Upper lobe of left lung (tissue), 6 donors: Measurements from ENCODE around the gene CAPN11. TPM values are rescaled to one million over a fixed set of nuclear protein-coding genes. Genes with fewer than 3 reads are reported as not detected.

Experiments
- ATAC-seq, 2 donors: fragments of 200-7000 bp; cut with Tn5 transposase; one replicate each; pipeline ENCODE4 v1.9.1; 2022; ENCODE audit warnings: mild to moderate bottlenecking in 2 of 2, moderate library complexity in 2 of 2; ENCODE audit not compliant: low FRiP score in 2 of 2
- DNase-seq, 2 donors: peaks; one replicate each; pipeline ENCODE4 v3.0.0-alpha.2; 2019 to 2020
- H3K27ac ChIP-seq, 4 donors: fragments of 200-600 bp; sonication (generic); one replicate each; pipeline ENCODE4 v1.5.1; 2016 to 2019
- H3K27me3 ChIP-seq, 4 donors: fragments of 200-600 bp; sonication (generic); one replicate each; pipeline ENCODE4 v1.5.1; 2017 to 2019
- H3K36me3 ChIP-seq, 4 donors: fragments of 200-600 bp; sonication (generic); one replicate each; pipeline ENCODE4 v1.5.1; 2016 to 2019
- H3K4me1 ChIP-seq, 4 donors: fragments of 200-600 bp; sonication (generic); one replicate each; pipeline ENCODE4 v1.5.1; 2018 to 2019
- H3K4me3 ChIP-seq, 4 donors: fragments of 200-600 bp; sonication (generic); one replicate each; pipeline ENCODE4 v1.5.1; 2017 to 2019; ENCODE audit warnings: mild to moderate bottlenecking in 2 of 4, moderate library complexity in 1 of 4
- H3K9me3 ChIP-seq, 4 donors: fragments of 200-600 bp; sonication (generic); one replicate each; pipeline ENCODE4 v1.5.1; 2018 to 2019
- CTCF ChIP-seq, 6 experiments: fragments of 450-650 bp in 4 of 6; fragments of 200-600 bp in 2 of 6; sonication (generic) in 2 of 6; IDR thresholded peaks; one replicate each; pipeline ENCODE4 v1.5.1; 2016 to 2019; ENCODE audit warnings: antibody characterized with exemption in 6 of 6
- EP300 ChIP-seq, 4 donors: sonication (generic); formaldehyde crosslinking; IDR thresholded peaks; one replicate each; pipeline ENCODE4 v1.5.1; 2017; ENCODE audit warnings: antibody characterized with exemption in 4 of 4, control low read depth in 2 of 4
- POLR2A ChIP-seq, 4 donors: fragments of 450-650 bp; IDR thresholded peaks; one replicate each; pipeline ENCODE4 v1.5.1; 2016 to 2017; ENCODE audit warnings: antibody characterized with exemption in 4 of 4, mild to moderate bottlenecking in 2 of 4
- POLR2AphosphoS5 ChIP-seq, 2 donors: sonication (generic); formaldehyde crosslinking; IDR thresholded peaks; one replicate each; pipeline ENCODE4 v1.5.1; 2017; ENCODE audit warnings: antibody characterized with exemption in 2 of 2
- WGBS, 2 donors: methylation state at CpG; one replicate each; pipeline ENCODE4 v1.1.5; 2017 to 2018; 5-methylcytosine and 5-hydroxymethylcytosine counted together
- total RNA-seq, 6 donors: library from RNA; depleted of rRNA in 4 of 6; stranded (reverse); fragments of >200 nt in 4 of 6; gene quantifications; one replicate each; pipeline versions ENCODE4 v1.1.0 to v1.2.1, GENCODE V29; 2016 to 2021
- donor health status: DM: no; HTN: no; CAD: no; lungs with moderate emphysema.
- donor health status: DM: no; HTN: yes; CAD: no; lungs with severe emphysema.

The CAPN11 gene
- total RNA-seq, 6 donors from 2014 or later, result 0.30 to 0.81 (median 0.52) TPM; not detected in 2

DNA sequence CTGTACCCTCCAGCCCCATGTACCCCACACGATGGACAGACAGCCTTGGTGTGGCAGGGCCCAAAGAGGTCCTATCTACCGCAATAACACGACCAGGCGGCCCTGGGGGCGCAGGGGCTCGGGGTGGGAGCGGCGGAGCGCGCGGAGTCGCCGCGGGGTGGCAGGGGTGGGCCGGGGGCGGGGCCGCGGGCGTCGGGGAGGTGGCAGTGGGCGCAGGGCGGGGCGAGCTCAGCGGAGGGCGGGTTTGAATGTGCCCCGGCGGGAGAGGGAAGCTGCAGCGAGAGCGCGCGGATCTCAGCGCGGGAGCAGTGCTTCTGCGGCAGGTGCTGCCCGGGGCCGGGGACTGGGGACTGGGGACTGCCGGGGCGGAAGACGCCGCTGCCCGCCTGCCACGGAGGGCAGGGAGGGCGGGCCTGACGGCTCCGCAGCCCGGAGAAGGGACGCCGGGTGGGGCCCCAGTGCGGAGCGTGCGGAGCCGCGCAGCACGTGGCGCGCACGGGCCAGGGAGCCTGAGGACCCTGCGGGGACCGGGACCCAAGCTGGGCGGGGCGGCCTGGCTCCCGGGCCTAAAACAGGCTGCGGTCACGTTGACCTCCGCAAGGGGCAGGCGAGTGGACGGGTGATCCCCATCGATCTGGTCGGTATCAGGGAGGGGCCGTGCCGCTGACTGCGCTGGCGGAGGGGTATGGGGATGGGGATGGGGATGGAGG is 64.9 kb downstream of the CAPN11 start, which contains the start of gene SLC29A1:
TSS of gene SLC29A1 (plus strand) at position 277 of the 710 bp plus-strand sequence. CDS start 3,719 bp downstream, outside the sequence.
- Histone ChIP-seq H3K36me3 (no peaks in the 10 kb centered on the region), H3K4me3 (peak within 1 kb of the TSS; percentile 54 to 87 (median 74)), H3K27me3 (no peaks in the 10 kb centered on the region), H3K27ac (peak within 1 kb of the TSS; percentile 71 to 91 (median 87)), H3K9me3 (no peaks in the 10 kb centered on the region), H3K4me1 (peaks cover 47 to 79% (median 72%) of the 10 kb centered on the region in 4 donors)
- TF ChIP-seq CTCF (IDR thresholded peaks at IDR 0.05), result peak in 2 of 6 experiments; percentile 6 to 49
- TF ChIP-seq POLR2AphosphoS5 (IDR thresholded peaks at IDR 0.05), result peak in 1 of 2 donors; percentile 54
- no peak for TF ChIP-seq EP300 (IDR thresholded peaks at IDR 0.05)
- peak in 1 of 4 donors; percentile 37 for TF ChIP-seq POLR2A (IDR thresholded peaks at IDR 0.05)
- DNase-seq (peak; percentile 79 to 96), ATAC-seq (peak in 1 of 2 donors; percentile 73)
- 0 to 1% methylated on average over 17 to 37 of the region's 73 CpGs for WGBS, 2 donors

- no peaks in the 10 kb centered on the region for H3K9me3 ChIP-seq
- H3K4me3 ChIP-seq, result peak overlapping the region; percentile 54 to 87 (median 74)
- ATAC-seq (no peak), DNase-seq (no peak)
- H3K36me3 ChIP-seq, result peaks cover 0 to 1% (median 0%) of the 10 kb centered on the region in 4 donors
- H3K4me1 ChIP-seq, result peaks cover 45 to 71% (median 65%) of the 10 kb centered on the region in 4 donors
- WGBS, 2 donors, result 13 to 58% methylated on average over 3 to 16 of the region's 18 CpGs
- TF ChIP-seq POLR2AphosphoS5 (IDR thresholded peaks at IDR 0.05), result no peak
- TF ChIP-seq CTCF (IDR thresholded peaks at IDR 0.05), result no peak
- no peak for TF ChIP-seq EP300 (IDR thresholded peaks at IDR 0.05)
- TF ChIP-seq POLR2A (IDR thresholded peaks at IDR 0.05), result no peak
- H3K27me3 ChIP-seq, result no peaks in the 10 kb centered on the region
- peak overlapping the region in 1 of 4 donors; percentile 86 for H3K27ac ChIP-seq
Observed at GRCh38 chr6:44224029-44224964, 65.7 kb downstream of the CAPN11 start.

GRCh38 chr6:44224965-44225305 is 66.3 kb downstream of the CAPN11 start:
- TF ChIP-seq POLR2A (IDR thresholded peaks at IDR 0.05), result no peak
- TF ChIP-seq POLR2AphosphoS5 (IDR thresholded peaks at IDR 0.05), result no peak
- no peak for TF ChIP-seq CTCF (IDR thresholded peaks at IDR 0.05)
- TF ChIP-seq EP300 (IDR thresholded peaks at IDR 0.05), result no peak
- no peak for DNase-seq
- no peak overlapping the region for H3K4me3 ChIP-seq
- peaks cover 0 to 7% (median 5%) of the 10 kb centered on the region in 4 donors for H3K36me3 ChIP-seq
- H3K4me1 ChIP-seq, result peaks cover 42 to 65% (median 60%) of the 10 kb centered on the region in 4 donors
- H3K27me3 ChIP-seq, result no peaks in the 10 kb centered on the region
- no peaks in the 10 kb centered on the region for H3K9me3 ChIP-seq
- no peak overlapping the region for H3K27ac ChIP-seq
- no peak for ATAC-seq
- WGBS, 2 donors, result 91 to 95% methylated on average over 4 of the region's 4 CpGs

DNA sequence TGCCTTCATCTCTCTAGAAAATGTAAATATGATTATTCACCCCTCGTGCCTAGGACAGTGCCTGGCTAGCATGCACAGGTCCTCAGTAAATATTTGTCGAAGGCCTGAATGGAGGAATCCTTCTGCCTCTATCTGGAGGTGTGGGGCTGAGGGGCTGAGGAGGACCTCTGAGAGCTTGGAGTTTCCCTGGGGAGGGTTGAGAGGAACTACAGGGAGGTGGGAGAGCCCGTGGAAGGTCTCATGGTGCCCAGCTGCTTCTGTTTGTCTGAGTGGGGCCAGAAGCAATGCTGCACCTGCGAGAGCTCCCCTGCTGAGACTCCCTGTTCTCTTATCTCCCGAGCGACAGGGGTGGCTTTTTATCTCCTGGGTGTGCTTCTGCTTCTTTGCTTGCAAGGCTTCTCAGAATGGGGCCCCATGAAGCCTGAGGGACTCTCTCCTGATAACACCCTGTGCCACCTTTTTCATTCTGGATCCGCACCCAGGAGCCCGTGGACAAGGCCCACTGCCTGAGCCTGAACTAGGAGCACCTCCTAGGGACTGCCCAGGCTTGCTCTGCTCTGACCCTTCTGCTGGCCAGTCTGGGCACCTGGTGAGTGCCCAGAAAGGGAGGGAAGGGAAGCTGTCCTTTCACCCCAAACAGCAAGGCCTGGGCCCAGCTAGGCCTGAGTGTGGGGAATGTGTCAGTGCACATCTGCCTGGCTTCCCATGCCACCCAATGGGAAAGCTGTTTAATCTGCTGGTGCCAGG is 67.1 kb downstream of the CAPN11 start:
- no peaks in the 10 kb centered on the region for H3K27me3 ChIP-seq
- WGBS, 2 donors, result 85 to 90% methylated on average over 8 of the region's 8 CpGs

More for the DNA sequence above, 67.1 kb downstream of the CAPN11 start:
- H3K36me3 ChIP-seq, result peaks cover 0 to 15% (median 12%) of the 10 kb centered on the region in 4 donors
- H3K9me3 ChIP-seq, result no peaks in the 10 kb centered on the region
- ATAC-seq, result no peak
- H3K27ac ChIP-seq, result no peak overlapping the region
- H3K4me1 ChIP-seq, result peaks cover 41 to 59% (median 54%) of the 10 kb centered on the region in 4 donors
- no peak overlapping the region for H3K4me3 ChIP-seq
- no peak for TF ChIP-seq CTCF (IDR thresholded peaks at IDR 0.05)
- TF ChIP-seq POLR2A (IDR thresholded peaks at IDR 0.05), result no peak
- no peak for TF ChIP-seq POLR2AphosphoS5 (IDR thresholded peaks at IDR 0.05)
- no peak for TF ChIP-seq EP300 (IDR thresholded peaks at IDR 0.05)
- DNase-seq, result no peak
